GM12878 (cell line): Measurements from ENCODE around the gene MIEF1. TPM values are rescaled to one million over a fixed set of nuclear protein-coding genes. Genes with fewer than 3 reads are reported as not detected.
A peak's percentile ranks its signal among the peaks of the same experiment; 100 is the strongest.

Experiments used
- ATAC-seq: fragments of 200-7000 bp; cut with Tn5 transposase; 3 replicates; pipeline ENCODE4 v1.9.1; 2020; ENCODE audit warnings: mild to moderate bottlenecking, moderate library complexity
- BruUV-seq: library from RNA; stranded (reverse); fragments of 400-500 nt; replicated peaks from 2 replicates; lab custom pipeline; 2021; lab: Mats Ljungman, UMichigan
- CTCF ChIA-PET: fragments of 300-600 bp; sonication (Branson Sonifier 250); formaldehyde crosslinking; extraction: SDS; loops from one replicate; lab custom pipeline; 2021; ENCODE audit warnings: inconsistent platforms; lab: Yijun Ruan, JAX
- POLR2A ChIA-PET: fragments of 350-600 bp; formaldehyde crosslinking; extraction: SDS; loops from one replicate; lab custom pipeline; 2021; ENCODE audit warnings: inconsistent platforms; lab: Charles Lee
- RAD21 ChIA-PET: fragments of 300-600 bp; sonication (Branson Sonifier 250); formaldehyde crosslinking; loops from one replicate; lab custom pipeline; 2023; ENCODE audit warnings: antibody characterized with exemption; ENCODE audit not compliant: unreplicated experiment; lab: Charles Lee
- SMC1A ChIA-PET: fragments of 300-600 bp; sonication (Branson Sonifier 250); formaldehyde crosslinking; loops from one replicate; lab custom pipeline; 2023; ENCODE audit not compliant: unreplicated experiment, uncharacterized antibody; lab: Charles Lee
- DNase-seq: peaks from one replicate; pipeline ENCODE4 v3.0.0-alpha.2; 2011; ENCODE audit warnings: low read depth, low spot score
- FAIRE-seq: peaks from 3 replicates; lab custom pipeline; 2011; peaks lifted over from hg19 to GRCh38; lab: Jason Lieb, UNC
- H2AFZ ChIP-seq: 2 replicates; pipeline ENCODE4 v1.6.0; 2011; ENCODE audit warnings: low read depth, low read length, control low read depth; ENCODE audit not compliant: control insufficient read depth
- H3K27ac ChIP-seq: 2 replicates; pipeline ENCODE4 v1.5.1; 2011; ENCODE audit warnings: control low read depth; ENCODE audit not compliant: control insufficient read depth, insufficient read depth
- H3K27me3 ChIP-seq, 2 experiments: replicated peaks in 1 of 2; 2 replicates each; pipeline versions ENCODE4 v1.6.0 to v1.6.1; 2011; ENCODE audit warnings: low read length in 1 of 2; ENCODE audit not compliant: control insufficient read depth in 2 of 2, insufficient read depth in 2 of 2
- H3K36me3 ChIP-seq, 2 experiments: 2 replicates each; pipeline ENCODE4 v1.5.1; 2011; ENCODE audit warnings: low read length in 1 of 2; ENCODE audit not compliant: control insufficient read depth in 2 of 2, insufficient read depth in 2 of 2
- H3K4me1 ChIP-seq: 2 replicates; pipeline ENCODE4 v1.6.1; 2011; ENCODE audit warnings: mild to moderate bottlenecking, low read length, moderate library complexity, mixed read lengths; ENCODE audit not compliant: control insufficient read depth, insufficient read depth
- H3K4me2 ChIP-seq: 2 replicates; pipeline ENCODE4 v1.6.0; 2011; ENCODE audit warnings: control low read depth; ENCODE audit not compliant: control insufficient read depth, insufficient read depth
- H3K4me3 ChIP-seq: fragments of 200-600 bp; sonication (generic); 2 replicates; pipeline ENCODE4 v1.5.1; 2016
- H3K79me2 ChIP-seq: 2 replicates; pipeline ENCODE4 v1.6.0; 2011; ENCODE audit warnings: low read length; ENCODE audit not compliant: control insufficient read depth, insufficient read depth
- H3K9ac ChIP-seq: 2 replicates; pipeline ENCODE4 v1.8.0; 2011; ENCODE audit warnings: low read length, control low read depth, mixed read lengths; ENCODE audit not compliant: control insufficient read depth, insufficient read depth
- H3K9me3 ChIP-seq: replicated peaks from 3 replicates; pipeline ENCODE4 v1.5.1; 2011; ENCODE audit warnings: mild to moderate bottlenecking, low read length; ENCODE audit not compliant: control insufficient read depth, insufficient read depth
- H4K20me1 ChIP-seq: 2 replicates; pipeline ENCODE4 v1.6.0; 2011; ENCODE audit not compliant: control insufficient read depth, insufficient read depth
- ATF3 ChIP-seq: IDR thresholded peaks from 2 replicates; pipeline ENCODE4 v1.6.1; 2011; ENCODE audit warnings: low read depth, mild to moderate bottlenecking, low read length, moderate library complexity, borderline replicate concordance; ENCODE audit errors: extremely low read depth
- CBX3 ChIP-seq: fragments of 200-600 bp; sonication (generic); IDR thresholded peaks from 2 replicates; pipeline ENCODE4 v1.6.1; 2016; ENCODE audit warnings: low read depth, borderline replicate concordance
- CBX5 ChIP-seq: sonication (generic); IDR thresholded peaks from 2 replicates; pipeline ENCODE4 v1.6.1; 2016; ENCODE audit warnings: low read depth, moderate library complexity, mild to moderate bottlenecking, inconsistent platforms
- CREM ChIP-seq: IDR thresholded peaks from 2 replicates; pipeline ENCODE4 v1.6.1; 2014; ENCODE audit warnings: antibody characterized with exemption, low read depth
- CTCF ChIP-seq, 3 experiments: IDR thresholded peaks in 2 of 3; conservative IDR thresholded peaks in 1 of 3; 2 replicates each; pipeline ENCODE4 v1.5.1; 2011; ENCODE audit warnings: low read depth in 3 of 3, low read length in 3 of 3, mild to moderate bottlenecking in 3 of 3, control low read depth in 2 of 3, moderate library complexity in 2 of 3, inconsistent platforms in 1 of 3, mixed read lengths in 1 of 3; ENCODE audit not compliant: control insufficient read depth in 2 of 3, insufficient read depth in 1 of 3; ENCODE audit errors: extremely low read depth in 1 of 3
- IKZF1 ChIP-seq: fragments of 450-650 bp; conservative IDR thresholded peaks from 2 replicates; pipeline ENCODE4 v1.6.1; 2017; ENCODE audit warnings: antibody characterized with exemption, mild to moderate bottlenecking
- IKZF2 ChIP-seq, 2 experiments: fragments of 450-650 bp; IDR thresholded peaks; 2 replicates each; pipeline ENCODE4 v1.6.1; 2017; ENCODE audit warnings: mild to moderate bottlenecking in 2 of 2, moderate library complexity in 2 of 2
- LARP7 ChIP-seq: fragments of 450-650 bp; IDR thresholded peaks from 2 replicates; pipeline ENCODE4 v1.6.1; 2017; ENCODE audit warnings: mild to moderate bottlenecking
- MTA2 ChIP-seq: fragments of 450-650 bp; IDR thresholded peaks from 2 replicates; pipeline ENCODE4 v1.6.1; 2016; ENCODE audit warnings: low read depth, mild to moderate bottlenecking, moderate library complexity
- NR2F1 ChIP-seq: fragments of 450-650 bp; conservative IDR thresholded peaks from 2 replicates; pipeline ENCODE4 v1.6.1; 2017; ENCODE audit warnings: mild to moderate bottlenecking
- PKNOX1 ChIP-seq: fragments of 450-650 bp; IDR thresholded peaks from 2 replicates; pipeline ENCODE4 v1.6.1; 2016; ENCODE audit warnings: mild to moderate bottlenecking
- SMC3 ChIP-seq: IDR thresholded peaks from 2 replicates; pipeline ENCODE4 v1.6.1; 2011; ENCODE audit warnings: low read length, improper control_type of control experiment, borderline replicate concordance
- YBX1 ChIP-seq: fragments of 450-650 bp; IDR thresholded peaks from 2 replicates; pipeline ENCODE4 v1.6.1; 2016; ENCODE audit warnings: antibody characterized with exemption
- YY1 ChIP-seq: IDR thresholded peaks from 2 replicates; pipeline ENCODE4 v1.6.1; 2011; ENCODE audit warnings: low read depth, mild to moderate bottlenecking, low read length
- ZBED1 ChIP-seq: IDR thresholded peaks from 2 replicates; pipeline ENCODE4 v1.6.1; 2016; ENCODE audit warnings: borderline replicate concordance
- ZNF24 ChIP-seq: fragments of 450-650 bp; IDR thresholded peaks from 2 replicates; pipeline ENCODE4 v1.6.1; 2017; ENCODE audit warnings: antibody characterized with exemption, mild to moderate bottlenecking
- ZNF622 ChIP-seq: fragments of 450-650 bp; IDR thresholded peaks from 2 replicates; pipeline ENCODE4 v1.6.1; 2017; ENCODE audit warnings: mild to moderate bottlenecking, inconsistent platforms
- WGBS: methylation state at CpG from one replicate; pipeline ENCODE4 v1.1.6; 2016; ENCODE audit warnings: low lambda C conversion rate; ENCODE audit not compliant: insufficient replicate concordance, insufficient coverage; ENCODE audit errors: missing lambda C conversion rate; 5-methylcytosine and 5-hydroxymethylcytosine counted together
- in situ Hi-C: fragments of 300-500 bp; cut with MboI; formaldehyde crosslinking; loops from 9 replicates; pipeline ENCODE4 v1.14.3; 2018; ENCODE audit warnings: mixed read lengths
- intact Hi-C: fragments of 100-400 bp; cut with micrococcal nuclease; formaldehyde crosslinking; loops from one replicate; pipeline ENCODE4 v1.14.2; 2022; ENCODE audit not compliant: unreplicated experiment
- polyA plus RNA-seq, 11 experiments: library from polyadenylated mRNA; depleted of rRNA in 4 of 11; unstranded in 6 of 11; stranded (reverse) in 5 of 11; fragments of >200 nt; fragmentation: Nextera tagmentation in 4 of 11; fragmentation: Illumina TruSeq in 1 of 11; extraction: Ambion mirVana in 4 of 11; extraction: Trizol in 1 of 11; gene quantifications; 1 replicate in 1 of 11; 2 replicates in 10 of 11; pipeline versions ENCODE4 v1.2.1 to v1.2.3, GENCODE V29; 2011 to 2016; ENCODE audit warnings: inconsistent platforms in 2 of 11, missing spikeins in 2 of 11, low read depth in 1 of 11
- total RNA-seq, 4 experiments: library from RNA; depleted of rRNA in 3 of 4; stranded (reverse); fragments of >200 nt in 3 of 4; fragmentation: Illumina TruSeq in 1 of 4; extraction: Trizol in 1 of 4; gene quantifications; 2 replicates each; pipeline versions ENCODE4 v1.2.1 to v1.2.3, GENCODE V29; 2013 to 2021
- TF ChIP-seq, protein P1 (sequence below): IDR thresholded peaks from 2 replicates; pipeline ENCODE4 v1.6.1; 2011; ENCODE audit warnings: borderline replicate concordance, low read depth, mild to moderate bottlenecking, moderate library complexity, mixed read lengths, low read length; ENCODE audit not compliant: insufficient read depth; ENCODE audit errors: extremely low read length
- TF ChIP-seq, protein P2 (sequence below): IDR thresholded peaks from 2 replicates; pipeline ENCODE4 v1.6.1; 2012; ENCODE audit warnings: low read depth, low read length, improper control_type of control experiment

The MIEF1 gene
- total and polyA plus RNA-seq, 10 of the 15 experiments (the other 5 are each of a cell fraction or from before 2014, with no cell fraction given): 12.4 to 52.3 (median 29.3) TPM

- Histone ChIP-seq H3K9ac (no peak overlapping the region), H3K4me1 (no peaks in the 10 kb centered on the region), H2AFZ (peak overlapping the region; percentile 2; the same call in 1 of the 2 replicates), H4K20me1 (no peaks in the 10 kb centered on the region), H3K9me3 (no peaks in the 10 kb centered on the region), H3K79me2 (no peaks in the 10 kb centered on the region), H3K27me3 (no peaks in the 10 kb centered on the region), H3K27ac (no peak overlapping the region), H3K4me3 (no peak overlapping the region), H3K36me3 (no peaks in the 10 kb centered on the region; a peak in 1 of 4 replicates), H3K4me2 (no peak overlapping the region)
- FAIRE-seq (peak; percentile 54), DNase-seq (no peak), ATAC-seq (peak; percentile 93)
- in situ Hi-C loops: no loop called here
- intact Hi-C loops: no loop called here
- WGBS: 33% methylated on average over 13 of the region's 13 CpGs
- SMC1A ChIA-PET: interaction anchor here (0.7 to 2.0 kb wide), 18 partner anchors 12 to 539 kb away, joined by 3 to 23 read pairs (median 3); partner anchors contain the start of gene TAB1
- RAD21 ChIA-PET: interaction anchor here (0.6 to 2.7 kb wide), 12 partner anchors 18 to 540 kb away, joined by 3 to 28 read pairs (median 4); partner anchors contain the start of gene ATF4
- POLR2A ChIA-PET: interaction anchor here (1.0 to 1.9 kb wide), 3 partner anchors 29 to 35 kb away, joined by 4 to 8 read pairs (median 5); no protein-coding TSS in a partner anchor
- CTCF ChIA-PET: interaction anchor here (0.6 to 15.7 kb wide), 35 partner anchors 9 to 794 kb away, joined by 3 to 372 read pairs (median 4); partner anchors contain the start of genes ATF4, RPS19BP1 and TAB1
- no TSS peak for BruUV-seq
- peak; percentile 59; the same call in 1 of the 2 replicates for TF ChIP-seq PKNOX1
- TF ChIP-seq, protein P1, sequence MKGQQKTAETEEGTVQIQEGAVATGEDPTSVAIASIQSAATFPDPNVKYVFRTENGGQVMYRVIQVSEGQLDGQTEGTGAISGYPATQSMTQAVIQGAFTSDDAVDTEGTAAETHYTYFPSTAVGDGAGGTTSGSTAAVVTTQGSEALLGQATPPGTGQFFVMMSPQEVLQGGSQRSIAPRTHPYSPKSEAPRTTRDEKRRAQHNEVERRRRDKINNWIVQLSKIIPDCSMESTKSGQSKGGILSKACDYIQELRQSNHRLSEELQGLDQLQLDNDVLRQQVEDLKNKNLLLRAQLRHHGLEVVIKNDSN: no peak
- no peak for TF ChIP-seq ATF3
- no peak for TF ChIP-seq CREM
- no peak for TF ChIP-seq MTA2
- TF ChIP-seq IKZF1: peak; percentile 49
- TF ChIP-seq LARP7: no peak
- peak; percentile 68 to 86 (median 82) for TF ChIP-seq CTCF (IDR thresholded peaks at IDR 0.05 in 2 of 3, conservative IDR thresholded peaks at IDR 0.05 in 1 of 3; ENCODE audit: control insufficient read depth in 2 of 3, extremely low read depth in 1 of 3, insufficient read depth in 1 of 3, low read depth in 3 of 3, low read length in 3 of 3)
- TF ChIP-seq YY1: 0 out of 2 replicates have a peak, but pooled peaks have one; percentile 16
- TF ChIP-seq ZNF24: no peak
- no peak for TF ChIP-seq NR2F1
- TF ChIP-seq CBX5: no peak
- peak; percentile 27; the same call in 1 of the 2 replicates for TF ChIP-seq SMC3
- no peak for TF ChIP-seq CBX3
- no peak for TF ChIP-seq ZNF622
- TF ChIP-seq, protein P2, sequence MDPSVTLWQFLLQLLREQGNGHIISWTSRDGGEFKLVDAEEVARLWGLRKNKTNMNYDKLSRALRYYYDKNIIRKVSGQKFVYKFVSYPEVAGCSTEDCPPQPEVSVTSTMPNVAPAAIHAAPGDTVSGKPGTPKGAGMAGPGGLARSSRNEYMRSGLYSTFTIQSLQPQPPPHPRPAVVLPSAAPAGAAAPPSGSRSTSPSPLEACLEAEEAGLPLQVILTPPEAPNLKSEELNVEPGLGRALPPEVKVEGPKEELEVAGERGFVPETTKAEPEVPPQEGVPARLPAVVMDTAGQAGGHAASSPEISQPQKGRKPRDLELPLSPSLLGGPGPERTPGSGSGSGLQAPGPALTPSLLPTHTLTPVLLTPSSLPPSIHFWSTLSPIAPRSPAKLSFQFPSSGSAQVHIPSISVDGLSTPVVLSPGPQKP: no peak
- TF ChIP-seq YBX1: no peak
- TF ChIP-seq IKZF2 (IDR thresholded peaks at IDR 0.05): 0 out of 4 replicates have a peak, but pooled peaks of 1 of the 2 experiments have one; percentile 22
- TF ChIP-seq ZBED1: no peak
These were observed 5.8 kb upstream of the MIEF1 start for GRCh38 chr22:39496131-39496838.
